HepG2 (cell line): ENCODE measurements around the gene PAPPA. TPM values are rescaled to one million over a fixed set of nuclear protein-coding genes. Genes with fewer than 3 reads are reported as not detected.

Experiments used
- ATAC-seq: fragments of 200-7000 bp; cut with Tn5 transposase; 3 replicates; pipeline ENCODE4 v1.9.1; 2020; ENCODE audit warnings: mild to moderate bottlenecking, moderate library complexity
- BruUV-seq: library from RNA; stranded (reverse); fragments of 400-500 nt; replicated peaks from 2 replicates; lab custom pipeline; 2021; lab: Mats Ljungman, UMichigan
- CTCF ChIA-PET: fragments of 300-600 bp; formaldehyde crosslinking; extraction: SDS; loops from one replicate; lab custom pipeline; 2021; ENCODE audit warnings: low total read pairs, inconsistent platforms, low intra/inter-chr PET ratio; lab: Yijun Ruan, JAX
- POLR2A ChIA-PET: fragments of 350-600 bp; sonication (Branson Sonifier 250); formaldehyde crosslinking; loops from one replicate; lab custom pipeline; 2020; ENCODE audit warnings: antibody characterized with exemption, inconsistent platforms; lab: Yijun Ruan, JAX
- DNase-seq: peaks from one replicate; pipeline ENCODE4 v3.0.0-alpha.2; 2015; ENCODE audit warnings: low spot score
- FAIRE-seq: peaks from 3 replicates; lab custom pipeline; 2011; peaks lifted over from hg19 to GRCh38; lab: Jason Lieb, UNC
- H2AFZ ChIP-seq: one replicate; pipeline ENCODE4 v1.6.1; 2011; ENCODE audit warnings: low read length, inconsistent platforms
- H3K27ac ChIP-seq: fragments of 300-600 bp; 3 replicates; pipeline ENCODE4 v1.8.0; 2011; ENCODE audit warnings: mixed run types, mild to moderate bottlenecking, mixed read lengths, low read length, inconsistent platforms; ENCODE audit not compliant: insufficient read depth; ENCODE audit errors: extremely low read length
- H3K27me3 ChIP-seq, 2 experiments: fragments of 200-600 bp in 1 of 2; 2 replicates in 1 of 2; 3 replicates in 1 of 2; pipeline versions ENCODE4 v1.6.0 to v1.8.0; 2011; ENCODE audit warnings: low read length in 2 of 2, mild to moderate bottlenecking in 2 of 2, moderate library complexity in 2 of 2, inconsistent platforms in 1 of 2; ENCODE audit not compliant: insufficient read depth in 2 of 2, control insufficient read depth in 1 of 2
- H3K36me3 ChIP-seq, 2 experiments: fragments of 200-600 bp in 1 of 2; replicated peaks in 1 of 2; 2 replicates in 1 of 2; 3 replicates in 1 of 2; pipeline versions ENCODE4 v1.5.1 to v1.8.0; 2011; ENCODE audit warnings: low read length in 2 of 2, inconsistent platforms in 1 of 2; ENCODE audit not compliant: insufficient read depth in 2 of 2, control insufficient read depth in 1 of 2
- H3K4me1 ChIP-seq: 2 replicates; pipeline ENCODE4 v1.5.1; 2012; ENCODE audit warnings: low read length, inconsistent platforms; ENCODE audit not compliant: insufficient read depth
- H3K4me2 ChIP-seq: 2 replicates; pipeline ENCODE4 v1.6.0; 2011; ENCODE audit warnings: low read depth, low read length, inconsistent platforms
- H3K4me3 ChIP-seq, 3 experiments: fragments of 200-600 bp in 1 of 3; sonication (generic), shearing (Covaris generic) in 1 of 3; replicated peaks in 1 of 3; 2 replicates each; pipeline ENCODE4 v1.5.1; 2011 to 2016; ENCODE audit warnings: low read length in 3 of 3, inconsistent platforms in 2 of 3, low read depth in 2 of 3, mild to moderate bottlenecking in 2 of 3, control low read depth in 1 of 3, mixed read lengths in 1 of 3; ENCODE audit not compliant: insufficient read depth in 1 of 3
- H3K79me2 ChIP-seq: one replicate; pipeline ENCODE4 v1.6.1; 2011; ENCODE audit warnings: low read length, inconsistent platforms; ENCODE audit not compliant: insufficient read depth
- H3K9ac ChIP-seq: 2 replicates; pipeline ENCODE4 v1.6.0; 2011; ENCODE audit warnings: mild to moderate bottlenecking, low read depth, low read length, inconsistent platforms; ENCODE audit not compliant: insufficient read depth
- H3K9me3 ChIP-seq: 2 replicates; pipeline ENCODE4 v1.5.1; 2012; ENCODE audit warnings: mild to moderate bottlenecking, low read length
- H4K20me1 ChIP-seq: 2 replicates; pipeline ENCODE4 v1.6.0; 2011; ENCODE audit warnings: inconsistent platforms, mild to moderate bottlenecking, low read length, moderate library complexity; ENCODE audit not compliant: insufficient read depth
- ASH2L ChIP-seq: fragments of 300-600, 200-600 bp; sonication (generic); IDR thresholded peaks from 2 replicates; pipeline ENCODE4 v1.7.0; 2017; ENCODE audit warnings: low read depth, mild to moderate bottlenecking, moderate library complexity, mixed read lengths, low read length; ENCODE audit not compliant: insufficient read length
- HOXA7 ChIP-seq: sonication (generic); formaldehyde crosslinking; IDR thresholded peaks from 2 replicates; pipeline ENCODE4 v1.8.1; 2022; ENCODE audit warnings: mild to moderate bottlenecking, missing genetic modification reagents, moderate library complexity
- MZF1 ChIP-seq: sonication (generic); formaldehyde crosslinking; IDR thresholded peaks from 2 replicates; pipeline ENCODE4 v1.8.1; 2023; ENCODE audit warnings: mild to moderate bottlenecking, missing genetic modification reagents, borderline replicate concordance
- TBL1XR1 ChIP-seq: fragments of 150-350 bp; IDR thresholded peaks from 2 replicates; pipeline ENCODE4 v1.6.1; 2014; ENCODE audit warnings: borderline replicate concordance, low read length; ENCODE audit not compliant: partially characterized antibody
- ZNF563 ChIP-seq: sonication (generic); formaldehyde crosslinking; IDR thresholded peaks from 2 replicates; pipeline ENCODE4 v1.8.0; 2022; ENCODE audit warnings: mild to moderate bottlenecking, moderate library complexity, missing genetic modification reagents
- whole genome bisulfite sequencing: methylation state at CpG from one replicate; pipeline ENCODE4 v1.1.6; 2017; ENCODE audit warnings: low lambda C conversion rate; 5-methylcytosine and 5-hydroxymethylcytosine counted together
- in situ Hi-C: cut with HindIII; loops from 2 replicates; pipeline ENCODE4 v1.10.0; 2017; ENCODE audit warnings: low pct_unique_long_range_greater_than_20kb; ENCODE audit not compliant: extremely low pct_ligation_motif_present
- intact Hi-C: fragments of 100-400 bp; cut with micrococcal nuclease; formaldehyde crosslinking; loops from one replicate; pipeline ENCODE4 v1.10.0; 2022; ENCODE audit not compliant: unreplicated experiment
- polyA plus RNA-seq, 8 experiments: library from polyadenylated mRNA; depleted of rRNA in 3 of 8; stranded (reverse) in 7 of 8; unstranded in 1 of 8; fragments of >200 nt; fragmentation: Illumina TruSeq in 4 of 8; extraction: Trizol in 4 of 8; gene quantifications; 2 replicates each; pipeline versions ENCODE4 v1.2.1 to v1.2.3, GENCODE V29; 2011 to 2016; ENCODE audit warnings: low read depth in 4 of 8, missing spikeins in 1 of 8, mixed read lengths in 1 of 8; ENCODE audit not compliant: insufficient read depth in 1 of 8
- total RNA-seq, 5 experiments: library from RNA; depleted of rRNA; stranded (reverse); fragments of >200 nt; fragmentation: Illumina TruSeq; extraction: Trizol; gene quantifications; 2 replicates each; pipeline ENCODE4 v1.2.3, GENCODE V29; 2016; ENCODE audit warnings: low read depth in 1 of 5
- TF ChIP-seq, protein P1 (sequence below): conservative IDR thresholded peaks from 2 replicates; pipeline ENCODE4 v1.6.1; 2018; ENCODE audit warnings: missing genetic modification reagents

The PAPPA gene
- total and polyA plus RNA-seq, 2 of the 13 experiments (the other 11 are each of a cell fraction or from before 2014, with no cell fraction given), result 0.09 to 0.11 TPM

GRCh38 chr9:116390303-116391228 lies 237.0 kb downstream of the PAPPA start:
- FAIRE-seq, result no peak
- 94% methylated on average over 7 of the region's 7 CpGs for WGBS
- CTCF ChIA-PET, result no interaction called here
- Histone ChIP-seq H3K27ac (no peak overlapping the region), H3K4me3 (no peak overlapping the region), H3K9ac (no peak overlapping the region), H3K4me1 (no peaks in the 10 kb centered on the region), H3K36me3 (no peaks in the 10 kb centered on the region), H4K20me1 (no peaks in the 10 kb centered on the region), H2AFZ (no peak overlapping the region), H3K9me3 (no peaks in the 10 kb centered on the region), H3K79me2 (no peaks in the 10 kb centered on the region), H3K4me2 (no peak overlapping the region), H3K27me3 (no peaks in the 10 kb centered on the region)
- in situ Hi-C loops, result no loop called here
- POLR2A ChIA-PET, result no interaction called here
- intact Hi-C loops, result no loop called here
- ATAC-seq, result no peak
- BruUV-seq, result no TSS peak
- DNase-seq, result no peak
- no peak for TF ChIP-seq ZNF563
- TF ChIP-seq, protein P1, sequence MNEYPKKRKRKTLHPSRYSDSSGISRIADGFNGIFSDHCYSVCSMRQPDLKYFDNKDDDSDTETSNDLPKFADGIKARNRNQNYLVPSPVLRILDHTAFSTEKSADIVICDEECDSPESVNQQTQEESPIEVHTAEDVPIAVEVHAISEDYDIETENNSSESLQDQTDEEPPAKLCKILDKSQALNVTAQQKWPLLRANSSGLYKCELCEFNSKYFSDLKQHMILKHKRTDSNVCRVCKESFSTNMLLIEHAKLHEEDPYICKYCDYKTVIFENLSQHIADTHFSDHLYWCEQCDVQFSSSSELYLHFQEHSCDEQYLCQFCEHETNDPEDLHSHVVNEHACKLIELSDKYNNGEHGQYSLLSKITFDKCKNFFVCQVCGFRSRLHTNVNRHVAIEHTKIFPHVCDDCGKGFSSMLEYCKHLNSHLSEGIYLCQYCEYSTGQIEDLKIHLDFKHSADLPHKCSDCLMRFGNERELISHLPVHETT (CRISPR knock-in tag), result no peak
- no peak for TF ChIP-seq MZF1 (CRISPR knock-in tag)

GRCh38 chr9:116391306-116391900 lies 237.8 kb downstream of the PAPPA start:
- TF ChIP-seq TBL1XR1 (no peak), HOXA7 (CRISPR knock-in tag) (no peak), ASH2L (no peak)
- H4K20me1 ChIP-seq, result no peaks in the 10 kb centered on the region
- intact Hi-C loops, result no loop called here
- H3K4me3 ChIP-seq, result no peak overlapping the region
- in situ Hi-C loops, result no loop called here
- H3K27ac ChIP-seq, result no peak overlapping the region
- no peak overlapping the region for H3K9ac ChIP-seq
- ChIA-PET POLR2A (no interaction called here), CTCF (no interaction called here)
- H3K4me2 ChIP-seq, result no peak overlapping the region
- no peaks in the 10 kb centered on the region for H3K4me1 ChIP-seq
- H3K27me3 ChIP-seq, result no peaks in the 10 kb centered on the region
- no peak for DNase-seq
- no peaks in the 10 kb centered on the region for H3K9me3 ChIP-seq
- H3K79me2 ChIP-seq, result no peaks in the 10 kb centered on the region
- no peak for FAIRE-seq
- no peak overlapping the region for H2AFZ ChIP-seq
- ATAC-seq, result no peak
- WGBS, result 100% methylated on average over 1 of the region's 4 CpGs
- BruUV-seq, result no TSS peak
- no peaks in the 10 kb centered on the region for H3K36me3 ChIP-seq
